Small intestine (tissue), 7 donors: ENCODE data around the gene ERGIC3. TPM values are rescaled to one million over a fixed set of nuclear protein-coding genes. Genes with fewer than 3 reads are reported as not detected.

Experiments
- DNase-seq, 2 donors: peaks; one replicate each; pipeline versions ENCODE4 v3.0.0 to v3.0.0-alpha.2; 2013
- FAIRE-seq: peaks from 2 replicates; lab custom pipeline; 2012; peaks lifted over from hg19 to GRCh38; lab: Jason Lieb, UNC
- H3K27ac ChIP-seq, 3 donors: one replicate each; pipeline ENCODE4 v1.5.1; 2013; ENCODE audit warnings: low read length in 2 of 3, mild to moderate bottlenecking in 2 of 3, control low read depth in 1 of 3, inconsistent platforms in 1 of 3, low read depth in 1 of 3, moderate library complexity in 1 of 3
- H3K27me3 ChIP-seq, 3 donors: one replicate each; pipeline ENCODE4 v1.6.1; 2013; ENCODE audit warnings: low read length in 3 of 3, inconsistent platforms in 1 of 3; ENCODE audit not compliant: control insufficient read depth in 3 of 3, insufficient read depth in 3 of 3
- H3K36me3 ChIP-seq, 3 donors: one replicate each; pipeline ENCODE4 v1.6.1; 2013; ENCODE audit warnings: low read length in 3 of 3, inconsistent platforms in 1 of 3, low read depth in 1 of 3, mild to moderate bottlenecking in 1 of 3, moderate library complexity in 1 of 3; ENCODE audit not compliant: control insufficient read depth in 3 of 3, insufficient read depth in 2 of 3
- H3K4me1 ChIP-seq, 3 donors: one replicate each; pipeline ENCODE4 v1.6.1; 2013; ENCODE audit warnings: low read length in 2 of 3, inconsistent platforms in 1 of 3, low read depth in 1 of 3, mild to moderate bottlenecking in 1 of 3, moderate library complexity in 1 of 3; ENCODE audit not compliant: control insufficient read depth in 3 of 3, insufficient read depth in 2 of 3
- H3K4me3 ChIP-seq, 3 donors: one replicate each; pipeline ENCODE4 v1.5.1; 2013; ENCODE audit warnings: low read length in 3 of 3, control low read depth in 1 of 3, inconsistent platforms in 1 of 3, low read depth in 1 of 3, mild to moderate bottlenecking in 1 of 3, moderate library complexity in 1 of 3
- H3K9me3 ChIP-seq, 2 donors: one replicate each; pipeline ENCODE4 v1.6.1; 2013; ENCODE audit warnings: low read depth in 1 of 2, low read length in 1 of 2; ENCODE audit not compliant: control insufficient read depth in 2 of 2, insufficient read depth in 1 of 2
- WGBS, 3 donors: extraction: QIAGEN DNeasy Blood & Tissue Kit; methylation state at CpG; one replicate each; pipeline ENCODE4 v1.1.7; 2013; 5-methylcytosine and 5-hydroxymethylcytosine counted together
- polyA plus RNA-seq, 4 donors: library from polyadenylated mRNA; stranded (reverse) in 3 of 4; unstranded in 1 of 4; fragments of 200-250 nt in 3 of 4; fragments of 120-200 nt in 1 of 4; gene quantifications; one replicate each; pipeline versions ENCODE4 v1.2.1 to v1.2.3, GENCODE V29; 2013
- donor health status: healthy with polysubstance abuse.
- donor health status: control.
- donor health status: control.
- donor health status: Bipolar disorder and iron deficiency.
- donor health status: healthy.

The ERGIC3 gene
- polyA plus RNA-seq, 4 donors = 198 to 270 (median 225) TPM

DNA sequence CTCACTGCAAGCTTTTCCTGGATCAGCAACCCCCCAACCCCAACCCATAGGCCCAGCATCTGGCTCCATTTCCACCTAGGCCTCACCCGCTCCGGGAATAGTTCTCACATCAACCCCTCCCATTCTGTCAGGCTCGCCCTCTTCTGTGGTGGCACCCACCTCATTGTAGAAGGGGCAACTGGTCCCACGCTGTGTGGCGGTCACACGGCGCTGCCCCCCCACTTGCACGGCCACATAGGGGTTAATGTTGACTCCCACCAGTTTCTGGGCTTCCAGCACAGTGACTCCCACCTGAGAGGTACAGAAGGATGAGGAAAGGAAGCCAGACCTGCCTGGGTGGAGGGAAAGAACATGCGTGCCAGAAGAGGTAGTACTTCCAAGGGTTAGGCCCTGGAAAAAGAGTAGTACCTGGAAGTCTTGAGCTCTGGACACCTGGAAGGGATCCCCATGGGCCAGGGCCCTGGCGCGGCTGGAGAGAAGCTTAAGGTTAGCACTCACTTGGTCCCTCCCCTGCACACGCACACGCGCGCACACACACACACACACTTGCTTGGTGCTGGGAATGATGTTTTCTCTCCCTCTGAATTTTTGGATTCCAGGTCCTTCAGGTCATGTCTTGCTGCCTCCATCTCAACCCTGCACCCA is 61.1 kb downstream of the ERGIC3 start:
- no peak overlapping the region for H3K27ac ChIP-seq
- FAIRE-seq = no peak
- WGBS, 3 donors = 91 to 97% (median 93%) methylated on average over 15 of the region's 15 CpGs

DNA sequence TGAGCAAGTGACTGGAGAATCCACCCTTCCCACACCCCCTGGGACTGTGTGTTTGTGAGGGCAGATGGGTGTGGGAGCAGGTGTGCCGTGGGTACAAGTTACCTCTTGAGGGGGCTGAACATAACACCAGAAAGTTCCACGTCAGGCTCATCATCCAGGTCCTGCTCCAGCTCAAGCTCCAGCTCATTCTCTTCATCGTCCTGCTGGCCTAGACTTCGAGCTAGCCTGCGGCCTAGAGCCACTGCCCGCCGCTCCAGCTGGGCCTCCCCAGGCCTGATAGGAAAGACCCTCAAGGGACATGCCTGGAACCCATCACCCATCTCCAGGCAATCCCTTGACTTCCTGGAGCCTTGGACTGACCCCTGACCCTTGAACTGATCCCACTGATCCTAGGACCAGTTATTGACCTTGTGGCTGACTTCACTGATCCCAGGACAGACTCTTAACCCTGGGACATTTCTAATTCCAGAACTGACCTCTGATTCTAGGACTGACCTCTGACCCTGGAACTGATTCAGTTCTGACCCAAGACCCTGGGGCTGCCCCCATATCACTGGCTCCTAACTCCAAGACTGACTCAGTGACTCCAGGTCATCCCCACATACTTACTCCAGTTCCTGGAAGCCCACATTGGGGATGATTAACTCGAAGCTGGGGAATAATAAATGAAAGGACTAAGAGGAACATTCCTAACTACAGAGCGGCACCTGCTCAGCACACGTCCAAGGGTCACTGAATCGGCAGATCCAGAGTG is 62.0 kb downstream of the ERGIC3 start:
- Histone ChIP-seq H3K27ac (peak overlapping the region in 1 of 3 donors; percentile 7), H3K36me3 (no peaks in the 10 kb centered on the region), H3K9me3 (no peaks in the 10 kb centered on the region), H3K4me3 (no peak overlapping the region), H3K27me3 (peaks cover 0 to 28% (median 6%) of the 10 kb centered on the region in 3 donors), H3K4me1 (peaks cover 1 to 17% (median 2%) of the 10 kb centered on the region in 3 donors)
- DNase-seq (peak in 1 of 2 donors; percentile 55), FAIRE-seq (no peak)
- 72 to 85% (median 75%) methylated on average over 11 of the region's 11 CpGs for WGBS, 3 donors

More for the DNA sequence above, 61.1 kb downstream of the ERGIC3 start:
- Histone ChIP-seq H3K27me3 (peaks cover 0 to 28% (median 6%) of the 10 kb centered on the region in 3 donors), H3K4me3 (no peak overlapping the region), H3K36me3 (no peaks in the 10 kb centered on the region), H3K4me1 (peaks cover 1 to 17% (median 2%) of the 10 kb centered on the region in 3 donors), H3K9me3 (no peaks in the 10 kb centered on the region)
- no peak for DNase-seq

DNA sequence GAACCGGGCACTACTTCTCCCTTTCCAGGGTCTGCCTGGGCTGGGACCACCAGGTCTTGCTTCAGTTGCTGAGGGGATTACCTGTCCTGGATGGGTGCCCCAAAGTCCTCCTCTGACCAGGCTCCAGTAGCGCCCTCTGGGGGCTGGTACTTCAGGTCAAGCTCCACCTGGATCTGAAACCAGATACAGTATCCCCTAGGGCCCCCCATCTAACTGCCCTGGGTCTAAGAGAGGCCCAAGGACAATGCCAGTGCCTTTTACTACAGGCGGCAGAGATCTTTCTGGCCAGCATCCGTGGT is 62.5 kb downstream of the ERGIC3 start:
- H3K36me3 ChIP-seq = no peaks in the 10 kb centered on the region
- DNase-seq (peak; percentile 23 to 57), FAIRE-seq (no peak)
- no peak overlapping the region for H3K4me3 ChIP-seq
- peaks cover 0 to 28% (median 3%) of the 10 kb centered on the region in 3 donors for H3K27me3 ChIP-seq
- H3K27ac ChIP-seq = peak overlapping the region in 1 of 3 donors; percentile 7
- H3K9me3 ChIP-seq = no peaks in the 10 kb centered on the region
- WGBS, 3 donors = 31 to 41% (median 33%) methylated on average over 4 of the region's 4 CpGs
- peaks cover 1 to 17% (median 2%) of the 10 kb centered on the region in 3 donors for H3K4me1 ChIP-seq

DNA sequence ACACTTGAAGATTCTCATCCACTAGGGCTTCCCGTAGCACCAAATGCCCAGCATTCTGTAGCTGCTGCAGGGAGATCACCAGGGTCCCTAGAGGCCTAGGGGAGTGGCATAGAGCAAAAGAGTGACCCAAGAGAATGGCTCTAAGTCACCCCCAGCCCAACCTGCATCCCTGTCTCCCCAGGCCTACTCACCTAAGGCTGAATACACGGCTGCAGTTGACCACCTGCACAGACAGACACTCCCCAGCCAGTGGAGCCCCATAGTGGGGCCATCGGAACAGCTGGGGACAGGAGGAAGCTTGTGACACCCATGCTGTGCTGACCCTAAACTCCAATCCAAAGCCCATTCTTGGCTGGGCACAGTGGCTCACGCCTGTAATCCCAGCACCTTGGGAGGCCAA is 64.2 kb downstream of the ERGIC3 start:
- no peak for DNase-seq
- Histone ChIP-seq H3K4me1 (peaks cover 1 to 10% (median 2%) of the 10 kb centered on the region in 3 donors), H3K27ac (peak overlapping the region in 1 of 3 donors; percentile 71), H3K9me3 (no peaks in the 10 kb centered on the region), H3K36me3 (no peaks in the 10 kb centered on the region), H3K27me3 (peaks cover 0 to 13% (median 0%) of the 10 kb centered on the region in 3 donors), H3K4me3 (no peak overlapping the region)
- FAIRE-seq = no peak
- 85 to 94% (median 88%) methylated on average over 4 of the region's 4 CpGs for WGBS, 3 donors

Other genes with a start within 250 kb of the ERGIC3 start
- gene FAM83C, start 249.7 kb upstream of the ERGIC3 start, polyA plus RNA-seq = under 1 TPM in 2 of 4 donors, not detected in 2; 0.04 to 0.27 TPM
- gene UQCC1, start 130.1 kb upstream of the ERGIC3 start, polyA plus RNA-seq = 10 to 100 TPM; 19.7 to 35.9 (median 29.5) TPM
- under 1 TPM in 2 of 4 donors, not detected in 2; 0.01 to 0.07 TPM for gene GDF5, start 103.8 kb upstream of the ERGIC3 start, polyA plus RNA-seq
- gene CEP250, start 86.5 kb upstream of the ERGIC3 start, polyA plus RNA-seq = 10 to 100 TPM in 2 of 4 donors, 1 to 10 TPM in 2; 3.0 to 31.7 (median 8.8) TPM
- gene C20orf173, start 12.4 kb upstream of the ERGIC3 start, polyA plus RNA-seq = not detected
- gene SPAG4, start 73.8 kb downstream of the ERGIC3 start, polyA plus RNA-seq = 10 to 100 TPM in 1 of 4 donors, 1 to 10 TPM in 2, under 1 TPM in 1; 0.96 to 10.5 (median 2.1) TPM
- 100 to 1,000 TPM in 3 of 4 donors, 10 to 100 TPM in 1; 94.3 to 132 (median 113) TPM for gene CPNE1, start 122.8 kb downstream of the ERGIC3 start, polyA plus RNA-seq
- 10 to 100 TPM in 2 of 4 donors, 1 to 10 TPM in 2; 6.9 to 61.6 (median 12.6) TPM for gene RBM12, start 122.8 kb downstream of the ERGIC3 start, polyA plus RNA-seq
- 10 to 100 TPM; 21.9 to 39.6 (median 34.1) TPM for gene NFS1, start 157.3 kb downstream of the ERGIC3 start, polyA plus RNA-seq
- gene ROMO1, start 157.3 kb downstream of the ERGIC3 start, polyA plus RNA-seq = 100 to 1,000 TPM; 139 to 755 (median 502) TPM
- gene RBM39, start 200.2 kb downstream of the ERGIC3 start, polyA plus RNA-seq = 100 to 1,000 TPM; 148 to 418 (median 215) TPM
- 10 to 100 TPM in 3 of 4 donors, 1 to 10 TPM in 1; 9.6 to 23.1 (median 14.9) TPM for gene PHF20, start 229.9 kb downstream of the ERGIC3 start, polyA plus RNA-seq